ENCODE results near the gene STK17A.

DNA sequence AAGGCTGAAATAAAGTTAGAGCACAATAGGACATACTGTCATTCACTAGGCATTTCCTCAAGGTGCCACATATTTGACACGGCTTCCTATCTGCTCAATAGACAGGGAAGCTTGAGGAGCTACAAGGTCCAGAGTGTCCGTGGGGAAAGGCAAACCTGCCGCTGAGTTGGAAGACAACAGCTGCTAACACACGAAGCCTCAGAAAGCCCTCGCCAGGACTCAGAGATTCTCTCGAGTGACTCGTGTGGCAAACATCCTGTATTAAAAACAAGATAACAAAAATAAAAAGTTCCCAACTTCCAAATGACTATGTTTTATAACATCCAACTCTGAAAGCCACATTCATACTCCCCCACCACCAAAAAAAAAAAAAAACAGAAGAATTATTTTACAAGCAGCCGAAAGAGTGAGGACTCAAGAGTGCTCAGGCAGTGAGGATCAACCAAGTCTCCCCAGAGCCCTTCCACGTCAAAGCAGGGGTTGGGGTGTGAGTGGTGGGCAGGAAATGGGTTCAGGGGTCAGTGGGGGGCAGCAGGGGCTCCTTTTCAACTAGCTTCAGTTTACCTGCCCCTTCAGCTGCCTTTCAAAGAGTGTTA, 67.6 kb downstream of the STK17A start:
- TF ChIP-seq, protein P1, sequence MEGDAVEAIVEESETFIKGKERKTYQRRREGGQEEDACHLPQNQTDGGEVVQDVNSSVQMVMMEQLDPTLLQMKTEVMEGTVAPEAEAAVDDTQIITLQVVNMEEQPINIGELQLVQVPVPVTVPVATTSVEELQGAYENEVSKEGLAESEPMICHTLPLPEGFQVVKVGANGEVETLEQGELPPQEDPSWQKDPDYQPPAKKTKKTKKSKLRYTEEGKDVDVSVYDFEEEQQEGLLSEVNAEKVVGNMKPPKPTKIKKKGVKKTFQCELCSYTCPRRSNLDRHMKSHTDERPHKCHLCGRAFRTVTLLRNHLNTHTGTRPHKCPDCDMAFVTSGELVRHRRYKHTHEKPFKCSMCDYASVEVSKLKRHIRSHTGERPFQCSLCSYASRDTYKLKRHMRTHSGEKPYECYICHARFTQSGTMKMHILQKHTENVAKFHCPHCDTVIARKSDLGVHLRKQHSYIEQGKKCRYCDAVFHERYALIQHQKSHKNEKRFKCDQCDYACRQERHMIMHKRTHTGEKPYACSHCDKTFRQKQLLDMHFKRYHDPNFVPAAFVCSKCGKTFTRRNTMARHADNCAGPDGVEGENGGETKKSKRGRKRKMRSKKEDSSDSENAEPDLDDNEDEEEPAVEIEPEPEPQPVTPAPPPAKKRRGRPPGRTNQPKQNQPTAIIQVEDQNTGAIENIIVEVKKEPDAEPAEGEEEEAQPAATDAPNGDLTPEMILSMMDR (IDR thresholded peaks at IDR 0.05) = no peak
- no peak for TF ChIP-seq POLR2A (IDR thresholded peaks at IDR 0.05)
